ENCODE measurements around the gene PAX8. TPM values are rescaled to one million over a fixed set of nuclear protein-coding genes. Genes with fewer than 3 reads are reported as not detected.
"Not testable (repeated sequence)": the region's sequence is repeated elsewhere in the genome, so short reads cannot be mapped to it uniquely, and the experiment has no call there.

The PAX8 gene
- 1.6 TPM for total RNA-seq
- long read RNA-seq, partial matches to known transcripts: 2 of 15 reads
- long read RNA-seq, other reads (novel, unspliced or antisense): 13 of 15 reads

GRCh38 chr2:113278742-113279139 is at the start of gene PAX8:
PAX8 (minus strand) TSS chr2:113278921; CDS start chr2:113278394, 527 bp downstream.
- Histone ChIP-seq H3K27ac (no peak within 1 kb of the TSS), H3K36me3 (no peaks in the 10 kb centered on the region), H3K4me3 (no peak within 1 kb of the TSS), H3K27me3 (peaks cover 50% of the 10 kb centered on the region), H3K9me3 (no peaks in the 10 kb centered on the region), H3K4me1 (peaks cover 17% of the 10 kb centered on the region)
- TF ChIP-seq CTCF (IDR thresholded peaks at IDR 0.05): no peak
- no peak for ATAC-seq
- intact Hi-C loops (cut with DNase I): no loop called here
- no peak for DNase-seq

- DNase-seq (no peak), ATAC-seq (no peak)
- H3K4me3 ChIP-seq: no peak overlapping the region
- H3K9me3 ChIP-seq: no peaks in the 10 kb centered on the region
- no peaks in the 10 kb centered on the region for H3K27me3 ChIP-seq
- H3K27ac ChIP-seq: no peak overlapping the region
- no peak for TF ChIP-seq CTCF (IDR thresholded peaks at IDR 0.05)
- peaks cover 4% of the 10 kb centered on the region for H3K4me1 ChIP-seq
- no peaks in the 10 kb centered on the region for H3K36me3 ChIP-seq
- intact Hi-C loops (cut with DNase I): no loop called here
These were observed 49.3 kb upstream of the PAX8 start for GRCh38 chr2:113328043-113328442.

- H3K27ac ChIP-seq: peak overlapping the region; percentile 58
These were observed 46.5 kb upstream of the PAX8 start for GRCh38 chr2:113325161-113325731.

GRCh38 chr2:113324684-113325160 is 46.0 kb upstream of the PAX8 start:
- TF ChIP-seq CTCF (IDR thresholded peaks at IDR 0.05): no peak
- Histone ChIP-seq H3K4me1 (peaks cover 4% of the 10 kb centered on the region), H3K27me3 (no peaks in the 10 kb centered on the region), H3K27ac (peak overlapping the region; percentile 58), H3K9me3 (no peaks in the 10 kb centered on the region), H3K36me3 (no peaks in the 10 kb centered on the region), H3K4me3 (peak overlapping the region; percentile 52)
- ATAC-seq: peak; percentile 86
- intact Hi-C loops (cut with DNase I): no loop called here
- DNase-seq: peak; percentile 78

More at GRCh38 chr2:113325161-113325731, 46.5 kb upstream of the PAX8 start:
- H3K4me1 ChIP-seq; DNase-seq; intact Hi-C loops (cut with DNase I); H3K27me3 ChIP-seq; H3K36me3 ChIP-seq; H3K9me3 ChIP-seq: not testable (repeated sequence)
- peak; percentile 36 for ATAC-seq
- peak overlapping the region; percentile 52 for H3K4me3 ChIP-seq

GRCh38 chr2:113323129-113323528 is 44.4 kb upstream of the PAX8 start:
- H3K27me3 ChIP-seq; H3K36me3 ChIP-seq; intact Hi-C loops (cut with DNase I); H3K9me3 ChIP-seq; H3K4me1 ChIP-seq; ATAC-seq; H3K4me3 ChIP-seq; DNase-seq; H3K27ac ChIP-seq: not testable (repeated sequence)

GRCh38 chr2:113320106-113320505 is 41.4 kb upstream of the PAX8 start:
- H3K36me3 ChIP-seq; H3K27me3 ChIP-seq; H3K9me3 ChIP-seq; H3K27ac ChIP-seq; DNase-seq; H3K4me1 ChIP-seq; ATAC-seq; intact Hi-C loops (cut with DNase I); H3K4me3 ChIP-seq: not testable (repeated sequence)

GRCh38 chr2:113318941-113319340 is 40.2 kb upstream of the PAX8 start:
- H3K27ac ChIP-seq; H3K4me1 ChIP-seq; DNase-seq; H3K36me3 ChIP-seq; H3K4me3 ChIP-seq; H3K27me3 ChIP-seq; intact Hi-C loops (cut with DNase I); H3K9me3 ChIP-seq; ATAC-seq: not testable (repeated sequence)

GRCh38 chr2:113316085-113316484 is 37.4 kb upstream of the PAX8 start:
- TF ChIP-seq CTCF (IDR thresholded peaks at IDR 0.05): no peak
- intact Hi-C loops (cut with DNase I): no loop called here
- Histone ChIP-seq H3K27ac (no peak overlapping the region), H3K36me3 (no peaks in the 10 kb centered on the region), H3K27me3 (no peaks in the 10 kb centered on the region), H3K9me3 (no peaks in the 10 kb centered on the region), H3K4me3 (no peak overlapping the region), H3K4me1 (no peaks in the 10 kb centered on the region)
- no peak for DNase-seq
- no peak for ATAC-seq

- H3K4me3 ChIP-seq; intact Hi-C loops (cut with DNase I); ATAC-seq: not testable (repeated sequence)
These were observed 35.9 kb upstream of the PAX8 start for GRCh38 chr2:113314663-113315062.

GRCh38 chr2:113314176-113314575 is 35.5 kb upstream of the PAX8 start:
- H3K27ac ChIP-seq; H3K27me3 ChIP-seq; H3K4me3 ChIP-seq; DNase-seq; H3K9me3 ChIP-seq; H3K36me3 ChIP-seq; intact Hi-C loops (cut with DNase I); H3K4me1 ChIP-seq; ATAC-seq: not testable (repeated sequence)

More at GRCh38 chr2:113314663-113315062, 35.9 kb upstream of the PAX8 start:
- DNase-seq, H3K27me3 ChIP-seq, H3K9me3 ChIP-seq, H3K36me3 ChIP-seq, H3K27ac ChIP-seq, H3K4me1 ChIP-seq: not testable (repeated sequence)

Data from upper lobe of right lung (tissue), 1 donor.